SK-N-SH (cell line): ENCODE data around the gene HDHD5. TPM values are rescaled to one million over a fixed set of nuclear protein-coding genes. Genes with fewer than 3 reads are reported as not detected.

Experiments used
- CTCF ChIA-PET: fragments of 300-600, 350-600 bp; formaldehyde crosslinking; extraction: SDS; loops from one replicate; lab custom pipeline; 2021; lab: Yijun Ruan, JAX
- POLR2A ChIA-PET: fragments of 350-600 bp; sonication (Branson Sonifier 250); formaldehyde crosslinking; extraction: SDS; loops from one replicate; lab custom pipeline; 2020; ENCODE audit warnings: antibody characterized with exemption, inconsistent platforms; lab: Yijun Ruan, JAX
- DNase-seq: peaks from one replicate; pipeline ENCODE4 v3.0.0; 2012
- H2AFZ ChIP-seq: fragments of 200-600 bp; sonication (generic); 2 replicates; pipeline ENCODE4 v1.8.1; 2016; ENCODE audit warnings: antibody characterized with exemption, mild to moderate bottlenecking, low read depth
- H3F3A ChIP-seq: fragments of 200-600 bp; sonication (generic); replicated peaks from 2 replicates; pipeline ENCODE3; 2016; ENCODE audit warnings: antibody characterized with exemption, mild to moderate bottlenecking; ENCODE audit not compliant: insufficient read depth
- H3K27ac ChIP-seq, 2 experiments: fragments of 200-500 bp in 1 of 2; fragments of 200-600 bp in 1 of 2; sonication (Bioruptor generic) in 1 of 2; sonication (generic), shearing (Covaris generic) in 1 of 2; 2 replicates each; pipeline versions ENCODE4 v1.5.1 to v1.6.1; 2014 to 2016; ENCODE audit warnings: low read depth in 2 of 2, inconsistent platforms in 1 of 2, low read length in 1 of 2, mild to moderate bottlenecking in 1 of 2, mixed read lengths in 1 of 2
- H3K27me3 ChIP-seq: fragments of 200-600 bp; sonication (generic), shearing (Covaris generic); 2 replicates; pipeline ENCODE4 v1.6.1; 2016; ENCODE audit warnings: mixed run types; ENCODE audit not compliant: insufficient read depth
- H3K36me3 ChIP-seq, 2 experiments: fragments of 200-500 bp in 1 of 2; fragments of 200-600 bp in 1 of 2; sonication (Bioruptor generic) in 1 of 2; sonication (generic) in 1 of 2; replicated peaks in 1 of 2; 2 replicates each; pipeline versions ENCODE3 to v1.5.1; 2014 to 2016; ENCODE audit warnings: low read length in 1 of 2, mild to moderate bottlenecking in 1 of 2; ENCODE audit not compliant: insufficient read depth in 2 of 2, control insufficient read depth in 1 of 2
- H3K4me1 ChIP-seq, 2 experiments: fragments of 200-500 bp in 1 of 2; fragments of 200-600 bp in 1 of 2; sonication (Bioruptor generic) in 1 of 2; sonication (generic), shearing (Covaris generic) in 1 of 2; 2 replicates each; pipeline versions ENCODE4 v1.5.1 to v1.6.1; 2014 to 2016; ENCODE audit warnings: low read depth in 1 of 2, low read length in 1 of 2, mixed run types in 1 of 2; ENCODE audit not compliant: insufficient read depth in 2 of 2, control insufficient read depth in 1 of 2
- H3K4me2 ChIP-seq: fragments of 200-600 bp; sonication (generic), shearing (Covaris generic); 2 replicates; pipeline ENCODE4 v1.6.1; 2017; ENCODE audit warnings: mixed run types
- H3K4me3 ChIP-seq, 2 experiments: fragments of 200-500 bp in 1 of 2; fragments of 200-600 bp in 1 of 2; sonication (Bioruptor generic) in 1 of 2; sonication (generic), shearing (Covaris generic) in 1 of 2; 2 replicates each; pipeline versions ENCODE4 v1.5.1 to v1.8.1; 2014 to 2016; ENCODE audit warnings: low read depth in 2 of 2, inconsistent platforms in 1 of 2, low read length in 1 of 2, mild to moderate bottlenecking in 1 of 2, mixed read lengths in 1 of 2, moderate library complexity in 1 of 2
- H3K79me2 ChIP-seq: fragments of 200-600 bp; sonication (generic); 2 replicates; pipeline ENCODE4 v1.8.1; 2017; ENCODE audit warnings: mild to moderate bottlenecking; ENCODE audit not compliant: insufficient read depth
- H3K9ac ChIP-seq: fragments of 200-600 bp; sonication (generic); 2 replicates; pipeline ENCODE4 v1.6.1; 2017; ENCODE audit warnings: mixed run types
- H3K9me2 ChIP-seq: fragments of 200-600 bp; sonication (generic); 2 replicates; pipeline ENCODE4 v1.6.1; 2017; ENCODE audit warnings: mixed run types
- H3K9me3 ChIP-seq: fragments of 200-600 bp; sonication (generic); 2 replicates; pipeline ENCODE4 v1.6.1; 2017; ENCODE audit warnings: mixed run types, mild to moderate bottlenecking, moderate library complexity
- H4K20me1 ChIP-seq: fragments of 200-600 bp; sonication (generic); 2 replicates; pipeline ENCODE4 v1.6.1; 2017; ENCODE audit warnings: mild to moderate bottlenecking, mixed run types; ENCODE audit not compliant: insufficient read depth
- CHD2 ChIP-seq: fragments of 150-350 bp; IDR thresholded peaks from 2 replicates; pipeline ENCODE4 v1.6.1; 2018; ENCODE audit warnings: low read length; ENCODE audit not compliant: partially characterized antibody
- FOSL2 ChIP-seq: IDR thresholded peaks from 2 replicates; pipeline ENCODE4 v1.4.0; 2012; ENCODE audit warnings: low read depth, mild to moderate bottlenecking, moderate library complexity, borderline replicate concordance
- FOXJ3 ChIP-seq: sonication (generic); formaldehyde crosslinking; IDR thresholded peaks from 2 replicates; pipeline ENCODE4 v1.5.1; 2020; ENCODE audit warnings: mild to moderate bottlenecking, missing genetic modification reagents
- FOXM1 ChIP-seq: IDR thresholded peaks from 2 replicates; pipeline ENCODE4 v1.4.0; 2012; ENCODE audit warnings: low read depth, mild to moderate bottlenecking
- JUND ChIP-seq: IDR thresholded peaks from 2 replicates; pipeline ENCODE4 v1.4.0; 2012
- NRF1 ChIP-seq: IDR thresholded peaks from 2 replicates; pipeline ENCODE4 v1.6.1; 2012; ENCODE audit warnings: low read depth, mild to moderate bottlenecking, low read length
- POLR2AphosphoS5 ChIP-seq: IDR thresholded peaks from 2 replicates; pipeline ENCODE4 v1.6.1; 2012; ENCODE audit warnings: low read depth, low read length
- RAD21 ChIP-seq: IDR thresholded peaks from 2 replicates; pipeline ENCODE4 v1.6.1; 2012; ENCODE audit warnings: mild to moderate bottlenecking, low read length
- SMC3 ChIP-seq: IDR thresholded peaks from 2 replicates; pipeline ENCODE4 v1.6.1; 2012; ENCODE audit warnings: low read depth, low read length, improper control_type of control experiment
- TEAD4 ChIP-seq: IDR thresholded peaks from 2 replicates; pipeline ENCODE4 v1.4.0; 2012; ENCODE audit warnings: mild to moderate bottlenecking, borderline replicate concordance; ENCODE audit not compliant: insufficient read depth
- YY1 ChIP-seq: IDR thresholded peaks from 2 replicates; pipeline ENCODE4 v1.4.0; 2012; ENCODE audit warnings: low read depth, mild to moderate bottlenecking
- WGBS: methylation state at CpG from one replicate; pipeline ENCODE4 v1.1.6; 2017; ENCODE audit warnings: low lambda C conversion rate; 5-methylcytosine and 5-hydroxymethylcytosine counted together
- polyA plus RNA-seq, 3 experiments: library from polyadenylated mRNA; depleted of rRNA; stranded (reverse); fragments of >200 nt; gene quantifications; 2 replicates each; pipeline ENCODE4 v1.2.3, GENCODE V29; 2012
- TF ChIP-seq, protein P1 (sequence below): fragments of 150-350 bp; IDR thresholded peaks from 2 replicates; pipeline ENCODE4 v1.6.1; 2016; ENCODE audit warnings: mild to moderate bottlenecking, low read depth, low read length
- TF ChIP-seq, protein P2 (sequence below): fragments of 150-350 bp; IDR thresholded peaks from 2 replicates; pipeline ENCODE4 v1.6.1; 2017; ENCODE audit warnings: antibody characterized with exemption, low read length, low read depth, borderline replicate concordance
- TF ChIP-seq, protein P3 (sequence below): IDR thresholded peaks from 2 replicates; pipeline ENCODE4 v1.4.0; 2012; ENCODE audit warnings: low read depth, borderline replicate concordance
- TF ChIP-seq, protein P4 (sequence below): IDR thresholded peaks from 2 replicates; pipeline ENCODE4 v1.4.0; 2012; ENCODE audit warnings: low read depth, borderline replicate concordance
- TF ChIP-seq, protein P5 (sequence below): fragments of 200-600 bp; sonication (generic); IDR thresholded peaks from 2 replicates; pipeline ENCODE4 v1.6.1; 2017; ENCODE audit warnings: antibody characterized with exemption, mild to moderate bottlenecking, moderate library complexity

Gene HDHD5
- polyA plus RNA-seq, 1 of the 3 experiments (the other 2 are of a cell fraction) = 43.3 TPM

DNA sequence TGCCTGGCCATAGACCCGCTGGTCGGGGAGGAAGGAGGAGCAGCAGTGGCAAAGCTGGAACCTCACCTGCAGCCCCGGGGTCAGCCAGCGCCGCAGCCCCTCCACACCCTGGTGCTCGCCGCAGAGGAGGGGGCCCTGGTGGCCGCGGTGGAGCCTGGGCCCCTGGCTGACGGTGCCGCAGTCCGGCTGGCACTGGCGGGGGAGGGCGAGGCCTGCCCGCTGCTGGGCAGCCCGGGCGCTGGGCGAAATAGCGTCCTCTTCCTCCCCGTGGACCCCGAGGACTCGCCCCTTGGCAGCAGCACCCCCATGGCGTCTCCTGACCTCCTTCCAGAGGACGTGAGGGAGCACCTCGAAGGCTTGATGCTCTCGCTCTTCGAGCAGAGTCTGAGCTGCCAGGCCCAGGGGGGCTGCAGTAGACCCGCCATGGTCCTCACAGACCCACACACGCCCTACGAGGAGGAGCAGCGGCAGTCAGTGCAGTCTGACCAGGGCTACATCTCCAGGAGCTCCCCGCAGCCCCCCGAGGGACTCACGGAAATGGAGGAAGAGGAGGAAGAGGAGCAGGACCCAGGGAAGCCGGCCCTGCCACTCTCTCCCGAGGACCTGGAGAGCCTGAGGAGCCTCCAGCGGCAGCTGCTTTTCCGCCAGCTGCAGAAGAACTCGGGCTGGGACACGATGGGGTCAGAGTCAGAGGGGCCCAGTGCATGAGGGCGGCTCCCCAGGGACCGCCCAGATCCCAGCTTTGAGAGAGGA lies 49.8 kb downstream of the HDHD5 start:
- no peak overlapping the region for H3K4me2 ChIP-seq

DNA sequence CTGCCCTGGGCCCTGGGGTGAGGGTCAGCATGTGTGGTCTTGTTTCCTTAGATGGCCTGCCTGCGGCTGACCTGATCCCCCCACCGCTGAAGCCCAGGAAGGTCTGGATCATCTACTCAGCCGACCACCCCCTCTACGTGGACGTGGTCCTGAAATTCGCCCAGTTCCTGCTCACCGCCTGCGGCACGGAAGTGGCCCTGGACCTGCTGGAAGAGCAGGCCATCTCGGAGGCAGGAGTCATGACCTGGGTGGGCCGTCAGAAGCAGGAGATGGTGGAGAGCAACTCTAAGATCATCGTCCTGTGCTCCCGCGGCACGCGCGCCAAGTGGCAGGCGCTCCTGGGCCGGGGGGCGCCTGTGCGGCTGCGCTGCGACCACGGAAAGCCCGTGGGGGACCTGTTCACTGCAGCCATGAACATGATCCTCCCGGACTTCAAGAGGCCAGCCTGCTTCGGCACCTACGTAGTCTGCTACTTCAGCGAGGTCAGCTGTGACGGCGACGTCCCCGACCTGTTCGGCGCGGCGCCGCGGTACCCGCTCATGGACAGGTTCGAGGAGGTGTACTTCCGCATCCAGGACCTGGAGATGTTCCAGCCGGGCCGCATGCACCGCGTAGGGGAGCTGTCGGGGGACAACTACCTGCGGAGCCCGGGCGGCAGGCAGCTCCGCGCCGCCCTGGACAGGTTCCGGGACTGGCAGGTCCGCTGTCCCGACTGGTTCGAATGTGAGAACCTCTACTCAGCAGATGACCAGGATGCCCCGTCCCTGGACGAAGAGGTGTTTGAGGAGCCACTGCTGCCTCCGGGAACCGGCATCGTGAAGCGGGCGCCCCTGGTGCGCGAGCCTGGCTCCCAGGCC lies 50.6 kb downstream of the HDHD5 start:
- H3K36me3 ChIP-seq = no peaks in the 10 kb centered on the region
- TF ChIP-seq, protein P1, sequence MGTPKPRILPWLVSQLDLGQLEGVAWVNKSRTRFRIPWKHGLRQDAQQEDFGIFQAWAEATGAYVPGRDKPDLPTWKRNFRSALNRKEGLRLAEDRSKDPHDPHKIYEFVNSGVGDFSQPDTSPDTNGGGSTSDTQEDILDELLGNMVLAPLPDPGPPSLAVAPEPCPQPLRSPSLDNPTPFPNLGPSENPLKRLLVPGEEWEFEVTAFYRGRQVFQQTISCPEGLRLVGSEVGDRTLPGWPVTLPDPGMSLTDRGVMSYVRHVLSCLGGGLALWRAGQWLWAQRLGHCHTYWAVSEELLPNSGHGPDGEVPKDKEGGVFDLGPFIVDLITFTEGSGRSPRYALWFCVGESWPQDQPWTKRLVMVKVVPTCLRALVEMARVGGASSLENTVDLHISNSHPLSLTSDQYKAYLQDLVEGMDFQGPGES = no peak
- TF ChIP-seq, protein P2, sequence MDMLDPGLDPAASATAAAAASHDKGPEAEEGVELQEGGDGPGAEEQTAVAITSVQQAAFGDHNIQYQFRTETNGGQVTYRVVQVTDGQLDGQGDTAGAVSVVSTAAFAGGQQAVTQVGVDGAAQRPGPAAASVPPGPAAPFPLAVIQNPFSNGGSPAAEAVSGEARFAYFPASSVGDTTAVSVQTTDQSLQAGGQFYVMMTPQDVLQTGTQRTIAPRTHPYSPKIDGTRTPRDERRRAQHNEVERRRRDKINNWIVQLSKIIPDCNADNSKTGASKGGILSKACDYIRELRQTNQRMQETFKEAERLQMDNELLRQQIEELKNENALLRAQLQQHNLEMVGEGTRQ = no peak
- TF ChIP-seq, protein P3, sequence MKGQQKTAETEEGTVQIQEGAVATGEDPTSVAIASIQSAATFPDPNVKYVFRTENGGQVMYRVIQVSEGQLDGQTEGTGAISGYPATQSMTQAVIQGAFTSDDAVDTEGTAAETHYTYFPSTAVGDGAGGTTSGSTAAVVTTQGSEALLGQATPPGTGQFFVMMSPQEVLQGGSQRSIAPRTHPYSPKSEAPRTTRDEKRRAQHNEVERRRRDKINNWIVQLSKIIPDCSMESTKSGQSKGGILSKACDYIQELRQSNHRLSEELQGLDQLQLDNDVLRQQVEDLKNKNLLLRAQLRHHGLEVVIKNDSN = no peak
- TF ChIP-seq NRF1 = no peak
- no peak for TF ChIP-seq YY1
- no peak for TF ChIP-seq FOXM1
- TF ChIP-seq CHD2 = no peak
- no peak for TF ChIP-seq JUND
- no peak for TF ChIP-seq POLR2AphosphoS5
- no peak for TF ChIP-seq FOXJ3 (CRISPR knock-in tag)

More for the DNA sequence above, 49.8 kb downstream of the HDHD5 start:
- no peaks in the 10 kb centered on the region for H3K9me2 ChIP-seq
- 49% methylated on average over 11 of the region's 42 CpGs for WGBS
- no peak for DNase-seq
- TF ChIP-seq JUND (no peak), TEAD4 (no peak), RAD21 (no peak), SMC3 (no peak), FOSL2 (no peak)
- TF ChIP-seq, protein P4, sequence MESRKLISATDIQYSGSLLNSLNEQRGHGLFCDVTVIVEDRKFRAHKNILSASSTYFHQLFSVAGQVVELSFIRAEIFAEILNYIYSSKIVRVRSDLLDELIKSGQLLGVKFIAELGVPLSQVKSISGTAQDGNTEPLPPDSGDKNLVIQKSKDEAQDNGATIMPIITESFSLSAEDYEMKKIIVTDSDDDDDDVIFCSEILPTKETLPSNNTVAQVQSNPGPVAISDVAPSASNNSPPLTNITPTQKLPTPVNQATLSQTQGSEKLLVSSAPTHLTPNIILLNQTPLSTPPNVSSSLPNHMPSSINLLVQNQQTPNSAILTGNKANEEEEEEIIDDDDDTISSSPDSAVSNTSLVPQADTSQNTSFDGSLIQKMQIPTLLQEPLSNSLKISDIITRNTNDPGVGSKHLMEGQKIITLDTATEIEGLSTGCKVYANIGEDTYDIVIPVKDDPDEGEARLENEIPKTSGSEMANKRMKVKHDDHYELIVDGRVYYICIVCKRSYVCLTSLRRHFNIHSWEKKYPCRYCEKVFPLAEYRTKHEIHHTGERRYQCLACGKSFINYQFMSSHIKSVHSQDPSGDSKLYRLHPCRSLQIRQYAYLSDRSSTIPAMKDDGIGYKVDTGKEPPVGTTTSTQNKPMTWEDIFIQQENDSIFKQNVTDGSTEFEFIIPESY = no peak
- TF ChIP-seq, protein P5, sequence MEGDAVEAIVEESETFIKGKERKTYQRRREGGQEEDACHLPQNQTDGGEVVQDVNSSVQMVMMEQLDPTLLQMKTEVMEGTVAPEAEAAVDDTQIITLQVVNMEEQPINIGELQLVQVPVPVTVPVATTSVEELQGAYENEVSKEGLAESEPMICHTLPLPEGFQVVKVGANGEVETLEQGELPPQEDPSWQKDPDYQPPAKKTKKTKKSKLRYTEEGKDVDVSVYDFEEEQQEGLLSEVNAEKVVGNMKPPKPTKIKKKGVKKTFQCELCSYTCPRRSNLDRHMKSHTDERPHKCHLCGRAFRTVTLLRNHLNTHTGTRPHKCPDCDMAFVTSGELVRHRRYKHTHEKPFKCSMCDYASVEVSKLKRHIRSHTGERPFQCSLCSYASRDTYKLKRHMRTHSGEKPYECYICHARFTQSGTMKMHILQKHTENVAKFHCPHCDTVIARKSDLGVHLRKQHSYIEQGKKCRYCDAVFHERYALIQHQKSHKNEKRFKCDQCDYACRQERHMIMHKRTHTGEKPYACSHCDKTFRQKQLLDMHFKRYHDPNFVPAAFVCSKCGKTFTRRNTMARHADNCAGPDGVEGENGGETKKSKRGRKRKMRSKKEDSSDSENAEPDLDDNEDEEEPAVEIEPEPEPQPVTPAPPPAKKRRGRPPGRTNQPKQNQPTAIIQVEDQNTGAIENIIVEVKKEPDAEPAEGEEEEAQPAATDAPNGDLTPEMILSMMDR = no peak
- H3K9me3 ChIP-seq = no peaks in the 10 kb centered on the region
- no peaks in the 10 kb centered on the region for H3K36me3 ChIP-seq
- CTCF ChIA-PET = interaction anchor here (1.2 to 1.6 kb wide), 3 partner anchors 12 to 408 kb away, joined by 3 to 5 read pairs (median 4); partner anchors contain the start of gene TMEM121B
- H3K27ac ChIP-seq = no peak overlapping the region
- H3K4me1 ChIP-seq = no peaks in the 10 kb centered on the region
- no peaks in the 10 kb centered on the region for H4K20me1 ChIP-seq
- H3K9ac ChIP-seq = no peak overlapping the region
- POLR2A ChIA-PET = no interaction called here
- no peak overlapping the region for H2AFZ ChIP-seq
- no peak overlapping the region for H3K4me3 ChIP-seq
- no peaks in the 10 kb centered on the region for H3K79me2 ChIP-seq
- no peaks in the 10 kb centered on the region for H3F3A ChIP-seq
- no peaks in the 10 kb centered on the region for H3K27me3 ChIP-seq

More for the DNA sequence above, 50.6 kb downstream of the HDHD5 start:
- Histone ChIP-seq H3K9ac (no peak overlapping the region), H2AFZ (no peak overlapping the region), H3K79me2 (no peaks in the 10 kb centered on the region), H3F3A (no peaks in the 10 kb centered on the region), H3K9me3 (no peaks in the 10 kb centered on the region), H3K4me1 (no peaks in the 10 kb centered on the region), H3K27ac (no peak overlapping the region), H3K4me3 (no peak overlapping the region), H3K27me3 (no peaks in the 10 kb centered on the region), H4K20me1 (no peaks in the 10 kb centered on the region), H3K4me2 (no peak overlapping the region), H3K9me2 (no peaks in the 10 kb centered on the region)
- no peak for DNase-seq
- 90% methylated on average over 12 of the region's 66 CpGs for WGBS
- CTCF ChIA-PET = interaction anchor here (0.7 to 2.5 kb wide), 4 partner anchors 10 to 393 kb away, joined by 3 to 14 read pairs (median 8); no protein-coding TSS in a partner anchor
- POLR2A ChIA-PET = no interaction called here
